Activated naive CD8-positive, alpha-beta T cell treated with anti-CD3 and anti-CD28 coated beads for 36 hours (primary cell): ENCODE data around the gene LGALS3BP. TPM values are rescaled to one million over a fixed set of nuclear protein-coding genes. Genes with fewer than 3 reads are reported as not detected.
"Not testable (repeated sequence)": the region's sequence is repeated elsewhere in the genome, so short reads cannot be mapped to it uniquely, and the experiment has no call there.

Source experiments
- DNase-seq: peaks from one replicate; pipeline ENCODE4 v3.0.0; 2021
- H3K27ac Mint-ChIP-seq: one replicate; pipeline ENCODE4 v1.8.0; 2022; ENCODE audit warnings: mild to moderate bottlenecking, moderate library complexity, mixed read lengths
- H3K27me3 Mint-ChIP-seq: one replicate; pipeline ENCODE4 v1.8.0; 2022; ENCODE audit warnings: mild to moderate bottlenecking, mixed read lengths
- H3K36me3 Mint-ChIP-seq: one replicate; pipeline ENCODE4 v1.8.0; 2021; ENCODE audit warnings: mild to moderate bottlenecking, mixed read lengths
- H3K4me1 Mint-ChIP-seq: one replicate; pipeline ENCODE4 v1.8.0; 2021; ENCODE audit warnings: mixed read lengths
- H3K4me3 Mint-ChIP-seq: one replicate; pipeline ENCODE4 v1.8.0; 2022; ENCODE audit warnings: mild to moderate bottlenecking, moderate library complexity, mixed read lengths
- H3K9me3 Mint-ChIP-seq: one replicate; pipeline ENCODE4 v1.8.0; 2022; ENCODE audit warnings: mixed read lengths
- total RNA-seq, 2 experiments: library from RNA; stranded (reverse); gene quantifications; one replicate each; pipeline ENCODE4 v1.2.3, GENCODE V29; 2021

LGALS3BP gene
- total RNA-seq, 2 experiments from 2014 or later = 86.8 to 89.7 TPM

GRCh38 chr17:78953356-78954350 is 26.1 kb downstream of the LGALS3BP start:
- H3K9me3 Mint-ChIP-seq = peaks cover 8% of the 10 kb centered on the region
- no peaks in the 10 kb centered on the region for H3K27me3 Mint-ChIP-seq

GRCh38 chr17:78952706-78953105 is 27.0 kb downstream of the LGALS3BP start:
- no peaks in the 10 kb centered on the region for H3K4me1 Mint-ChIP-seq
- no peaks in the 10 kb centered on the region for H3K36me3 Mint-ChIP-seq
- H3K27ac Mint-ChIP-seq = no peak overlapping the region
- no peak for DNase-seq
- H3K4me3 Mint-ChIP-seq = no peak overlapping the region
- H3K9me3 Mint-ChIP-seq = peaks cover 8% of the 10 kb centered on the region
- no peaks in the 10 kb centered on the region for H3K27me3 Mint-ChIP-seq

More at GRCh38 chr17:78953356-78954350, 26.1 kb downstream of the LGALS3BP start:
- Mint-ChIP-seq H3K4me3 (no peak overlapping the region), H3K27ac (no peak overlapping the region), H3K4me1 (no peaks in the 10 kb centered on the region), H3K36me3 (no peaks in the 10 kb centered on the region)
- DNase-seq = no peak

GRCh38 chr17:78951967-78952551 is 27.7 kb downstream of the LGALS3BP start:
- no peak overlapping the region for H3K4me3 Mint-ChIP-seq
- no peak for DNase-seq
- H3K9me3 Mint-ChIP-seq = peaks cover 8% of the 10 kb centered on the region
- H3K27me3 Mint-ChIP-seq = no peaks in the 10 kb centered on the region
- H3K4me1 Mint-ChIP-seq = no peaks in the 10 kb centered on the region
- no peak overlapping the region for H3K27ac Mint-ChIP-seq
- H3K36me3 Mint-ChIP-seq = no peaks in the 10 kb centered on the region

GRCh38 chr17:78950870-78951269 is 28.9 kb downstream of the LGALS3BP start:
- Mint-ChIP-seq H3K36me3 (no peaks in the 10 kb centered on the region), H3K9me3 (peaks cover 8% of the 10 kb centered on the region), H3K27me3 (no peaks in the 10 kb centered on the region), H3K27ac (no peak overlapping the region), H3K4me3 (no peak overlapping the region), H3K4me1 (no peaks in the 10 kb centered on the region)
- DNase-seq = no peak

- no peak for DNase-seq
- Mint-ChIP-seq H3K9me3 (peaks cover 8% of the 10 kb centered on the region), H3K27ac (no peak overlapping the region), H3K4me3 (no peak overlapping the region), H3K36me3 (no peaks in the 10 kb centered on the region), H3K27me3 (no peaks in the 10 kb centered on the region), H3K4me1 (no peaks in the 10 kb centered on the region)
Observed at GRCh38 chr17:78947235-78948149, 32.2 kb downstream of the LGALS3BP start.

- Mint-ChIP-seq H3K4me1 (no peaks in the 10 kb centered on the region), H3K27me3 (no peaks in the 10 kb centered on the region), H3K9me3 (peaks cover 8% of the 10 kb centered on the region), H3K4me3 (no peak overlapping the region), H3K36me3 (no peaks in the 10 kb centered on the region), H3K27ac (no peak overlapping the region)
- no peak for DNase-seq
Observed at GRCh38 chr17:78946631-78947030, 33.1 kb downstream of the LGALS3BP start.

- DNase-seq = no peak
- Mint-ChIP-seq H3K4me3 (no peak overlapping the region), H3K27me3 (no peaks in the 10 kb centered on the region), H3K9me3 (peaks cover 8% of the 10 kb centered on the region), H3K36me3 (no peaks in the 10 kb centered on the region), H3K27ac (no peak overlapping the region), H3K4me1 (no peaks in the 10 kb centered on the region)
Observed at GRCh38 chr17:78946131-78946530, 33.6 kb downstream of the LGALS3BP start.

- H3K27me3 Mint-ChIP-seq, H3K27ac Mint-ChIP-seq, H3K4me3 Mint-ChIP-seq, H3K4me1 Mint-ChIP-seq, DNase-seq, H3K36me3 Mint-ChIP-seq, H3K9me3 Mint-ChIP-seq: not testable (repeated sequence)
Observed at GRCh38 chr17:78945455-78945854, 34.3 kb downstream of the LGALS3BP start.

GRCh38 chr17:78944956-78945355 is 34.8 kb downstream of the LGALS3BP start:
- Mint-ChIP-seq H3K9me3 (peaks cover 3% of the 10 kb centered on the region), H3K36me3 (no peaks in the 10 kb centered on the region), H3K27ac (no peak overlapping the region), H3K27me3 (no peaks in the 10 kb centered on the region), H3K4me1 (no peaks in the 10 kb centered on the region), H3K4me3 (no peak overlapping the region)
- DNase-seq = no peak

- DNase-seq = no peak
- H3K27me3 Mint-ChIP-seq = no peaks in the 10 kb centered on the region
- no peak overlapping the region for H3K4me3 Mint-ChIP-seq
- no peaks in the 10 kb centered on the region for H3K9me3 Mint-ChIP-seq
- no peak overlapping the region for H3K27ac Mint-ChIP-seq
- H3K4me1 Mint-ChIP-seq = no peaks in the 10 kb centered on the region
- H3K36me3 Mint-ChIP-seq = no peaks in the 10 kb centered on the region
Observed at GRCh38 chr17:78944026-78944425, 35.7 kb downstream of the LGALS3BP start.

- Mint-ChIP-seq H3K9me3 (no peaks in the 10 kb centered on the region), H3K27me3 (no peaks in the 10 kb centered on the region), H3K4me1 (no peaks in the 10 kb centered on the region), H3K36me3 (no peaks in the 10 kb centered on the region), H3K4me3 (no peak overlapping the region), H3K27ac (no peak overlapping the region)
- DNase-seq = no peak
Observed at GRCh38 chr17:78940708-78941107, 39.0 kb downstream of the LGALS3BP start.

- H3K27ac Mint-ChIP-seq = no peak overlapping the region
- H3K27me3 Mint-ChIP-seq = no peaks in the 10 kb centered on the region
- DNase-seq = no peak
- no peaks in the 10 kb centered on the region for H3K9me3 Mint-ChIP-seq
- H3K4me1 Mint-ChIP-seq = no peaks in the 10 kb centered on the region
- no peaks in the 10 kb centered on the region for H3K36me3 Mint-ChIP-seq
- no peak overlapping the region for H3K4me3 Mint-ChIP-seq
Observed at GRCh38 chr17:78940258-78940657, 39.5 kb downstream of the LGALS3BP start.

- no peak for DNase-seq
- Mint-ChIP-seq H3K9me3 (no peaks in the 10 kb centered on the region), H3K27me3 (no peaks in the 10 kb centered on the region), H3K4me1 (no peaks in the 10 kb centered on the region), H3K27ac (no peak overlapping the region), H3K4me3 (no peak overlapping the region), H3K36me3 (no peaks in the 10 kb centered on the region)
Observed at GRCh38 chr17:78939615-78940014, 40.1 kb downstream of the LGALS3BP start.

- no peaks in the 10 kb centered on the region for H3K27me3 Mint-ChIP-seq
- no peaks in the 10 kb centered on the region for H3K9me3 Mint-ChIP-seq
- no peak overlapping the region for H3K4me3 Mint-ChIP-seq
- no peaks in the 10 kb centered on the region for H3K36me3 Mint-ChIP-seq
- no peak for DNase-seq
- no peaks in the 10 kb centered on the region for H3K4me1 Mint-ChIP-seq
- H3K27ac Mint-ChIP-seq = no peak overlapping the region
Observed at GRCh38 chr17:78937561-78937960, 42.2 kb downstream of the LGALS3BP start.
